LNCaP clone FGC (cell line): ENCODE measurements around the gene OPTC.

ENCODE experiments used
- DNase-seq: peaks from one replicate; pipeline ENCODE4 v3.0.0-alpha.2; 2011; ENCODE audit warnings: low read depth
- H3K4me3 ChIP-seq: 2 replicates; pipeline ENCODE4 v1.5.1; 2011; ENCODE audit warnings: mild to moderate bottlenecking, low read depth, low read length, control low read depth
- CTCF ChIP-seq: IDR thresholded peaks from 2 replicates; pipeline ENCODE4 v1.5.1; 2012; ENCODE audit warnings: mild to moderate bottlenecking; ENCODE audit not compliant: control insufficient read depth, insufficient read depth; ENCODE audit errors: extremely low read depth

The OPTC gene

GRCh38 chr1:203548892-203549291, 54.9 kb downstream of the OPTC start:
- no peak for DNase-seq
- no peak for TF ChIP-seq CTCF
- no peak overlapping the region for H3K4me3 ChIP-seq

GRCh38 chr1:203549309-203549708, 55.4 kb downstream of the OPTC start:
- H3K4me3 ChIP-seq: no peak overlapping the region
- DNase-seq: no peak
- no peak for TF ChIP-seq CTCF

- no peak overlapping the region for H3K4me3 ChIP-seq
- DNase-seq: no peak
- TF ChIP-seq CTCF: no peak
Measured at GRCh38 chr1:203550846-203551245, 56.9 kb downstream of the OPTC start.

GRCh38 chr1:203551550-203551949, 57.6 kb downstream of the OPTC start:
- H3K4me3 ChIP-seq: no peak overlapping the region
- TF ChIP-seq CTCF: no peak
- DNase-seq: no peak

GRCh38 chr1:203553496-203553895, 59.5 kb downstream of the OPTC start:
- DNase-seq: no peak
- H3K4me3 ChIP-seq: no peak overlapping the region
- no peak for TF ChIP-seq CTCF

GRCh38 chr1:203554071-203554470, 60.1 kb downstream of the OPTC start:
- no peak for DNase-seq
- no peak overlapping the region for H3K4me3 ChIP-seq
- no peak for TF ChIP-seq CTCF

- no peak overlapping the region for H3K4me3 ChIP-seq
- no peak for DNase-seq
- no peak for TF ChIP-seq CTCF
Measured at GRCh38 chr1:203555076-203555475, 61.1 kb downstream of the OPTC start.
